Suppressor macrophage (primary cell): Measurements from ENCODE around the gene MYL12B.

Source experiments
- DNase-seq, 4 experiments: peaks; one replicate each; pipeline ENCODE4 v3.0.0-alpha.2; 2020 to 2022

The MYL12B gene

GRCh38 chr18:3236470-3236869 is 25.5 kb upstream of the MYL12B start:
- no peak for DNase-seq

- DNase-seq, result no peak
Measured at GRCh38 chr18:3238742-3239141, 23.2 kb upstream of the MYL12B start.

GRCh38 chr18:3245185-3245564 is 16.8 kb upstream of the MYL12B start:
- no peak for DNase-seq

- DNase-seq, result peak; percentile 92 to 96 (median 94)
Measured at GRCh38 chr18:3245853-3246634, 15.9 kb upstream of the MYL12B start.

GRCh38 chr18:3246635-3247239 is 15.2 kb upstream of the MYL12B start:
- DNase-seq, result peak in 3 of 4 experiments; percentile 47 to 56 (median 54)

GRCh38 chr18:3247240-3248061 is 14.5 kb upstream of the MYL12B start, which contains the start of gene MYL12A:
Gene MYL12A (plus strand): TSS chr18:3247801. CDS start chr18:3253248, 5,447 bp downstream.
- peak; percentile 98 to 100 (median 99) for DNase-seq

- peak; percentile 49 to 62 (median 60) for DNase-seq
Measured at GRCh38 chr18:3248062-3248657, 13.8 kb upstream of the MYL12B start.

GRCh38 chr18:3248658-3249359 is 13.1 kb upstream of the MYL12B start:
- DNase-seq, result peak; percentile 29 to 66 (median 52)

- DNase-seq, result peak in 1 of 4 experiments; percentile 31
Measured at GRCh38 chr18:3250237-3251107, 11.5 kb upstream of the MYL12B start.

GRCh38 chr18:3251249-3251962 is 10.5 kb upstream of the MYL12B start:
- DNase-seq, result peak in 1 of 4 experiments; percentile 25

GRCh38 chr18:3251963-3252277 is 10.0 kb upstream of the MYL12B start:
- no peak for DNase-seq

- DNase-seq, result no peak
Measured at GRCh38 chr18:3252843-3253242, 9.1 kb upstream of the MYL12B start.

GRCh38 chr18:3254725-3255124 is 7.2 kb upstream of the MYL12B start:
- DNase-seq, result no peak

GRCh38 chr18:3255611-3256165 is 6.2 kb upstream of the MYL12B start:
- DNase-seq, result peak in 3 of 4 experiments; percentile 26 to 50 (median 39)

GRCh38 chr18:3256693-3257626 is 5.0 kb upstream of the MYL12B start:
- DNase-seq, result peak in 3 of 4 experiments; percentile 28 to 60 (median 56)

GRCh38 chr18:3257627-3258120 is 4.3 kb upstream of the MYL12B start:
- DNase-seq, result no peak

- DNase-seq, result no peak
Measured at GRCh38 chr18:3260995-3261372, 949 bp upstream of the MYL12B start.

GRCh38 chr18:3262234-3263131 is 550 bp downstream of the MYL12B start:
- peak in 3 of 4 experiments; percentile 36 to 51 (median 44) for DNase-seq
